ENCODE data around the gene PANX2. TPM values are rescaled to one million over a fixed set of nuclear protein-coding genes. Genes with fewer than 3 reads are reported as not detected.

The PANX2 gene
- total and polyA plus RNA-seq, 2 of the 13 experiments (the other 11 are each of a cell fraction or from before 2014, with no cell fraction given): 0.15 to 1.1 TPM

GRCh38 chr22:50145721-50146438, 24.7 kb upstream of the PANX2 start (continued):
- TF ChIP-seq ZBTB33 (CRISPR knock-in tag; IDR thresholded peaks at IDR 0.05) (no peak), HOXA3 (CRISPR knock-in tag; IDR thresholded peaks at IDR 0.05) (peak; percentile 32; the same call in 1 of the 2 replicates), ZNF33B (CRISPR knock-in tag; IDR thresholded peaks at IDR 0.05) (no peak), ZNF768 (CRISPR knock-in tag; IDR thresholded peaks at IDR 0.05) (peak; percentile 24; the same call in 1 of the 2 replicates), CREBL2 (CRISPR knock-in tag; IDR thresholded peaks at IDR 0.05; ENCODE audit: borderline replicate concordance) (no peak), SOX5 (CRISPR knock-in tag; IDR thresholded peaks at IDR 0.05; ENCODE audit: borderline replicate concordance) (0 out of 2 replicates have a peak, but pooled peaks have one; percentile 20), THRA (CRISPR knock-in tag; IDR thresholded peaks at IDR 0.05; ENCODE audit: borderline replicate concordance) (peak; percentile 44; the same call in 1 of the 2 replicates), CAMTA2 (CRISPR knock-in tag; IDR thresholded peaks at IDR 0.05; ENCODE audit: borderline replicate concordance) (no peak), ZNF552 (CRISPR knock-in tag; IDR thresholded peaks at IDR 0.05; ENCODE audit: borderline replicate concordance) (no peak), SRY (CRISPR knock-in tag; IDR thresholded peaks at IDR 0.05) (no peak), NONO (IDR thresholded peaks at IDR 0.05) (no peak), NONO (CRISPR knock-in tag; conservative IDR thresholded peaks at IDR 0.05) (peak; percentile 66), MLLT10 (CRISPR knock-in tag; IDR thresholded peaks at IDR 0.05) (no peak), NFRKB (IDR thresholded peaks at IDR 0.05) (no peak), ZNF616 (CRISPR knock-in tag; IDR thresholded peaks at IDR 0.05; ENCODE audit: low read depth) (0 out of 2 replicates have a peak, but pooled peaks have one; percentile 17), MLX (CRISPR knock-in tag; IDR thresholded peaks at IDR 0.05) (no peak), ZNF709 (CRISPR knock-in tag; IDR thresholded peaks at IDR 0.05) (no peak), KMT2B (CRISPR knock-in tag; IDR thresholded peaks at IDR 0.05) (no peak), ZNF704 (CRISPR knock-in tag; IDR thresholded peaks at IDR 0.05; ENCODE audit: borderline replicate concordance) (0 out of 2 replicates have a peak, but pooled peaks have one; percentile 40), ZNF703 (CRISPR knock-in tag; IDR thresholded peaks at IDR 0.05; ENCODE audit: borderline replicate concordance) (no peak), NFKBIZ (CRISPR knock-in tag; IDR thresholded peaks at IDR 0.05) (no peak), TRIM22 (IDR thresholded peaks at IDR 0.05) (no peak)

Data from HepG2 (cell line).